GM18508 (cell line): ENCODE results near the gene CSNK2B.

ENCODE experiments used
- ATAC-seq: cut with Tn5 transposase; IDR thresholded peaks from one replicate; pipeline ENCODE4 v1.9.1; 2021; ENCODE audit warnings: moderate number of reproducible peaks; ENCODE audit not compliant: insufficient read depth, unreplicated experiment

CSNK2B gene

DNA sequence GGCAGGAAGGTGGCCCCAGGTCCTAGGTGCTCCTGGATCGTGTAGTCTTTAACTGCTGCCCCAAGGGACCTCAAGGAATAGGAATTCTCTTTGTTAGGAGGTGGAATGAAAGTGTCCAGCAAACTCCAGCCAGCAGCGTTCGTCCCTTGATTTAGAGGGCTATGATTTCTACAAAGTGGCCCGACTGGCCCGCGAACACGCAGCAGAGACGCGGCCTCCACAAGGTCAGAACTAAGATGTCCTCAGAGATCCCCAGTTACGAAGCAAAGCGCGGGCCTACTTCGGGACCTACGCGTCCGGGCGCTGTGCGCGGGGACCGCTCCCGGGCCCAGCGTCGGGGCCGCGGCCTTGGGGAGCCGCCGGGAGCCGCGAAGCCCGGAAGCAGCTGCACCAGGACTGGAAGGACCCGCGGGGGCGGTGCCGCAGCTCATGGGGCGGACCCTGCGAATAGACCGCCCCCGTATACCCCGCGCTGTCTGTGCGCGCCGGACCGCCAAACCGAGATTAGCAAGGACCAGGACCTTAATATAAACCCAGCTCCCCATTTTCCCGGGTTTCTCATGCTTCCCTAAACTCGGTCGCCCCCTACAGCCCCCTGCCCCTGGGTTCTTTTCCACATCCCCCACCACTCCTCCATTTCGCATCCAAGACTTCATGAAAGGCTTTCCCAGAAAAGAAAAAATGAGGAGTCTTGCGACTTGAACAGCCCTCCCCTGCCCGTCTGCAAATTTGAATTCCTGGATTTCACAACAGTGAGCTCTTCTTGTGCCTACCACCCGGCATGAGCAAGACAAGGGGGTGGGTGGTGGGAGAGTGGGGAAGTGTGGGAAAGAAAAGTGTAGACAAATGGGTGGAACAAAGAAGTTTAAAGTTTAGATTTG is 5.3 kb upstream of the CSNK2B start, which contains the start of gene C6orf47:
C6orf47 (minus strand) TSS at position 398 of the 881 bp plus-strand sequence. CDS start 831 bp downstream, outside the sequence.
- no peak for ATAC-seq

DNA sequence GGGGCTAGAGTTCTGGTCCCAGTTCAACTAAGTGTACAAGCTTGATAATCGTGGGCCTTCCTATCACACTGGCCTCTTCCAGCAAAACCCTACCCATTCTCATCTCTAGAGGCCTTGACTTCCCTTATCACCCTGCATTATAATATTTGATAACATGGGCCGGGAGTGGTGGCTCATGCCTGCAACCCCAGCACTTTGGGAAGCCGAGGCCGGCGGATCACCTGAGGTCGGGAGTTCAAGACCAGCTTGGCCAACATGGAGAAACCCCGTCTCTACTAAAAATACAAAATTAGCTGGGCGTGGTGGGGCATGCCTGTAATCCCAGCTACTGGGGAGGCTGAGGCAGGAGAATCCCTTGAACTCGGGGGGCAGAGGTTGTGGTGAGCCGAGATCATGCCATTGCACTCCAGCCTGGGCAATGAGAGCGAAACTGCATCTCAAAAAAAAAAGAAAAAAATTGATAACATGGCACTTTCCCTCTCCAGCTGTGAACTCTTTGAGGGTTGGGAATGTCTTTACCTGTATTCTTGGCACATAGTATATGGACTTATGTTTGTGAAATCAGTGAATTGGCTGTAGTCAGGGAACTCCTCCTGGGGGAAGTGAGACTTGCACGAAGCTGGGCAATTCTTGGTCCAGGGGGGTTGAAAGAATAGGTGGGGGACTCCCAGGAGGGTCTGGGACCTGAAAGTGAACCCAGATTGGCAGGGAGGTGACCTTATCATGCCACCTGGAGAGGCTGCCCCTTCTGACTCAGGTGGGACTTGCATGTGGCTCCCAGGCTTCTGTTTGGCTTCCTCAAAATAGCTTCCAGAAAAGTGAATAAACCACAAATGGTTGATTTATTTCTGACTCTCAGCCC is 4.4 kb upstream of the CSNK2B start:
- ATAC-seq = no peak

DNA sequence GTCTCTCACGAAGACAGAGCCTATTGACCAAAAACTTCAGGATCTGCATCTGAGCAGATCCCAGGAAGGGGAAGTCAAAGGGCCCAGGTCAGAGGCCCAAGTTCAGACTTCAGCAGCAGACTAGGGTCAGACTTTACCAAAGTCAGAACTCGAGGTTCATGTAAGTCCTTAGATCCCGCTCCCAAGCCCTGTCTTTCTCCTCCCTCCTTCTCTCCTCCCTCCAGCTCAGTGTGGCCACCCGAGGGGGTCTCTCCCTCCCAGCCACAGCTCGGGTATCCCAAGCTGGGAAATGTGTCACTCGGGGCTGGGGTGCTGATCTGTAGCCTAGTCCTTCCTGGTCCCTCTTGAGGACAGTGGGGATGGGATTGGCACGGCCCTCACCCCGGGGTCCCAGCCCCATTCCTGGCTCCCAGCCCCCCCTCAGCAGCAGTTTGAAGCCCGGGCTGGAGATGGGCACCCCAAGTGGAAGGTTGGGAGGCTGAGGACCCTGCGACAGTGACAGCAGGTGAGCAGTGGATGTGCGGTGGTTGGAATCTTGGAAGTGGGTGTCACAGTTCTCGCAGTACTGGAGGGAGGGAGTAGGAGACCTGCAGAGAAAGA is 3.7 kb upstream of the CSNK2B start:
- no peak for ATAC-seq

DNA sequence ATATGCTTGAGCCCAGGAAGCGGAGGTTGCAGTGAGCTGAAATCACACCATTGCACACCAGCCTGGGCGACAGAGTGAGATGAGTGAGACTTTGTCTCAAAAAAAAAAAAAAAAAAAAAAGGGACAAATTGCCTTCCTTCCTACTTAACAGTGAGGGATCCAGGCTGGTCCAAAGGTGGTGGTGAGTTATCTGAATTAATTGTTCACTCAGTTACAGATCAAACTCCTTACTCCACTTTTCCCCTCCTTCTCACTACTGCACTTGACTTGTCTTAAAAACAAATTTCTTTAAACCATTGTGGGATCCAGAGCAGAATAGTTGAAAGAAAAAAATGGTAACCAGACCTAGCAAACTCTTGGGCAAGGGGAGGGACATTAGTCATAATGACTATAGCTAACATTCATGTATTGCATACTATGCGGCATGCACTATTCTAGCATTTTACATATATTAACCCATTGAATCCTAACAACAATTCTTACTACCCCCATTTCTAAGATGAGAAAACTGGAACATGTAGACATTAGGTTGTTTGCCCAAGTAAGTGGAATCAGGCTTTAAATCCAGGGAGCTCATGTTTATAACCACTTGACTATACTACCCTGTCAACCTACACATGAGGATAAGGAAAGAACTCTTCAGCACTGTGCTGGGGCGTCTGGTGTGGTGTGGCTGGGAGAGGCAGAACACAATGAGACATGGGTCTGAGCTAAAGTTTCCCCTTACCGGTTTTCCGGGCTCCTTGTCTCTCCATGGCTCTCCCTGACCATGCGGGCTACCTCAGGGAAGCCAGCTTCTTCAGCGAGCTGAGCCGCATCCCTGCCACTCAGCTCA is 2.5 kb upstream of the CSNK2B start:
- ATAC-seq = no peak

DNA sequence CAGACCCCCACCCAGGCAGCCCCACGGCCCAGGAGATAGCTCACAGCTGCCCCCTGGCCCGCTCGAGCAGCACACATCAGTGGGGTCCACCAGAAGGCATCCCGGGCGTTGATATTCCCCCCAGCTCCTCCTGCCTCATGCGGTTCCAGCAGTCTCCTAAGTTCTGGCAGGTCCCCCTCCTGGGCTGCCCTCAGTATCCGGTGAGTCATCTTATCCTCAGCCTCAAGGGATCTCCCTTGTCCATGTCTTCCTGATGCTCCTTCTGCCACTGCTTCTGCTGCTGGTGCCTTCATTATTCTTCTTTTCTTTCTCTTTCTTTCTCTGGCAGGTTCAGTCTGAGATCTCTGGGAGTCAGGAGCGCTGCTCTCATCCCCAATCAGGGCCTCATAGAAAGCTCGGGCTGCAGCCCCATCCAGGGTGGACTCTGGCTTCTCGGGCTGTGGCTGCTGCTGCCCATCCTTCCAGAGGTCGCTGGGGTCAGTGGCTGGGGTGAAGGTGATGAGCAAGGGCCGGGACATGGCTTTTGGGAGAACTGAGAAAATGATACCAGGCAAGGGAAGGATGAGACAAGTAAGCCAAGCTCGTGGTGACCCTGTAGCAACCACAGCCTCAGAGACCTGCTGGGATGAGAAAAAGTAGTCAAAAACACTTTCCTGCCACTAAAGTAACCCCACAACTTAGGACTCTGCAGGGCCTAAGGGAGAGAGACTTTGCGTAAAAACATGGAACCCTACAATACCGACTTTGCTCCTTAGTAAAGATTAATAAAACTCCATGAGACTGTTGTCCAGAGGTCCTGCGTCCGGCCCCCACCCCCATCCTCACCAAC is 1.7 kb upstream of the CSNK2B start:
- no peak for ATAC-seq

DNA sequence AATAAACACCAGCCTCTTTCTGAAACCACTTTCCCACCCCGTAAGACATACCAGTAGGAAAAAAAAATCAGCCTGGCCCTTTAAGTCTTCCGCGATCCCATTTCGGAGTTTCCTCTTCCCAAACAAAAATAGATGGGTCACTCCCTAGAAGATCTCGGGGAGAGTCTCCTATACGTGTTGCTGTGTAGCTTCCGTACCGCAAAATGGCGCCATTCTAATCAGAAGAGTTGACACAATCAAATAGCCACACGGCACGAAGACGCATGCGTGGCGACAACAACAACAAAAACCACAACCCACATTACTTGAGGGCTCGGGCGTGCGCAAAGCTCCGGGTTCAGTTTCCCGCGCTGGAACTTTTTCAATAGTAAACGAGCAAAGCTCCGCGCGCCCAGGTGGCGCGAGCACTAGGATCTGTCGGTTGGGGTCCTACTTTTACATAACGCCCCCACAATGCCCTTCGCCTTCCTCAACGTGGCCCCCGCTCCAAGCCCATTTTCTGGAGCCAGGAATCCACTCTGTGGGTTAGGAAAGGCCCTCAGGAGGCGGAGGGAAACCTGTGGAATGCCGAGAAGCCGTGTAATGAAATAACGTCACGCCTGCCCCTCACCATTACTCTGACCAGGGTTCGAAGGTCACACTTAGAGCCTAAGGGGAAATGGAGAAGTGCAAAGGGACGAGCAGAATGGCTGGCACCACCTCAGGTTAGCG is 935 bp upstream of the CSNK2B start, which contains the start of gene GPANK1:
GPANK1 (minus strand) TSS at position 208 of the 711 bp plus-strand sequence. CDS start 519 bp downstream, outside the sequence.
- no peak for ATAC-seq

DNA sequence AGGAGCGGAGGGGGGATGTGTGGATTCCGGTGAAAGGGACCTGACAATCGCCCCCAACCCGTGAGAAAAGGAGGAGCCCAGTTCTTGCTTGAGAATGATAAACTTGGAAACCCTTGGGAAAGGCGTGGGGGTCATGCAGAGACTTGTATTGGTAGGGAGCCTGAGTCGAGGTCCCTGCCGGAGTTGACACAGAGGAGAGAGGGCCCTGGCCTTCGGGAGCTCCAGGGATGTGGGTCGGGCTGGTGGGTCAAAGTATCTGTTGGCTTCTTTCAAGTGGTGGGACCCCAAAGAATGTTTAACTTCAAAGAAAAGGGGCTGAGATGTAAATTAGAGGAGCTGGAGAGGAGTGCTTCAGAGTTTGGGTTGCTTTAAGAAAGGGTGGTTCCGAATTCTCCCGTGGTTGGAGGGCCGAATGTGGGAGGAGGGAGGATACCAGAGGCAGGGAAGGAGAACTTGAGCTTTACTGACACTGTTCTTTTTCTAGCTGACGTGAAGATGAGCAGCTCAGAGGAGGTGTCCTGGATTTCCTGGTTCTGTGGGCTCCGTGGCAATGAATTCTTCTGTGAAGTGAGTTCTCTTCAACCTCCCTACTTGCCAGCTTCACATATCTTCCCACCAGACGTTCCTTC is 571 bp downstream of the CSNK2B start:
- no peak for ATAC-seq

DNA sequence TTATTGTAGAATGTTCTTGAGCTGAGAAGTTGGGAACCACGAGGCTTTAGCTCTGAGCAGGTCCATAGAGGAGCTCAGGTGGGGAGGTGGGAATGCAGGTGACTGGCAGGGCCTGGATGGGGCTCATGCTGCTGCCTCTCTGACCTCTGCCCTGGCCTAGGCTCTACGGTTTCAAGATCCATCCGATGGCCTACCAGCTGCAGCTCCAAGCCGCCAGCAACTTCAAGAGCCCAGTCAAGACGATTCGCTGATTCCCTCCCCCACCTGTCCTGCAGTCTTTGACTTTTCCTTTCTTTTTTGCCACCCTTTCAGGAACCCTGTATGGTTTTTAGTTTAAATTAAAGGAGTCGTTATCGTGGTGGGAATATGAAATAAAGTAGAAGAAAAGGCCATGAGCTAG is 3.8 kb downstream of the CSNK2B start, which contains the start of gene LY6G5B:
LY6G5B (plus strand) TSS at position 301 of the 400 bp plus-strand sequence. CDS start 975 bp downstream, outside the sequence.
- ATAC-seq = no peak

DNA sequence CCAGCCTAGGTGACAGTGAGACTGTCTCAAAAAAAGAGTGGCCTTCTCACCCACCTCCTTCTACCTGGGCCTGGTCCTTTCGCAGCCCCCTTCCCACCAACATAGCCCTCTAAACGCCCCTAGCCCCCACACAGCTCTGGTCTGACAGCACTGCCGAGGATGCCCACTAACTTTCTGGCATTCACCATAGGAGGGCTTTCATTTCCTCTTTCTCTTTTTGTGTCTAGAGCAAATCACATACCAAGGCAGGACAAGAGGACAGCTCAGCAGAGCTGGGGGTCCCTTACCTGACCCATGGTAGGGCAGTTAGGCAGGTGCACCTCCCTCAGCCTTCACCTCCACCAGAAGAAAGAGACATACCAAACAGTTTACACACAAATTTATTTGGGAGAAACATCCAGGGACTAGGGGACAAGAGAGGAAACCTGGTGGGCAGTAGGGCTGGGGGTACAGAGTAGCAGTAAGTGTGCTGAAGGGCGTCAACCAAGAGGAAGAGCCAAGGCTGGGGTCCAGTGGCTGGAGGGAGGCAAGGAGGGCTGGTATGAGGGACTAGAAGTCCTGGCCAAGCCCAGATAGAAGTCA is 10.5 kb downstream of the CSNK2B start:
- no peak for ATAC-seq

DNA sequence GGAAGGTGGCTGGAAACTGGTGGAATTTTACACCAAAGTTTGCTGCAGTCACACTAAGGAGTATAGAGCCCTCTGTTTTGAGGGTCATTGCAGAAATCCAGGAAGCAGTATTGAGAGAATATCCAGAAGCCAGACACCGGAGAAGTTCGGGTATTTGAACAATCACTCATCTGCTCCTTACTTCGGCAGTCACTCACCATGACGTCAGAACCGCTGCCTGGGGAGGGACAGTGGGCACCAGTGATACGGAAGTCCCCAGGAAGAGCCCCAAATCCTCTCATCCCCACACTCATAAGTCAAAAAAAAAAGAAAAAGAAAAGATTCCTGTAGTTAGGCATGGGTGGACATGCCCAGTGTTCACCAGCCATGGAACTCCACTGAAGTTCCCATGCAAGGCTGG is 11.0 kb downstream of the CSNK2B start:
- no peak for ATAC-seq

DNA sequence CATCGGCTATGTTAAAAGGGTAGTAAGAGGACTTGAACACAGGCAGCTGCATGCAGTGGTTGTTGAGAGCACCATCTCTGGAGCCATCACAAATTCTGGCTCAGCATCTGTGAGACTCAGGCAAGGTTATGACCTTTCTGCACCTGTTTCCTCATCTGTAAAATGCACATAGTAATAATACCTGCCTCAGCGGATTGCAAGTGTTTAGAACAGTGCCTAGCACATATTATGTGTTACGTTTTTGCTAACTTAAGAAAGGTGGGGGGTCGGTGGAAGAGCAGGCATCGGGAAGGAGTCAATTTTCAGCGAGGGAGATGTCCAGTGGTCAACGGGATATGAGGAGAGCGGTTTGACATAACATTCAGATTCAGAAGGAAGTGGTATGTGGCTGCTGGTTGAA is 12.1 kb downstream of the CSNK2B start:
- no peak for ATAC-seq

DNA sequence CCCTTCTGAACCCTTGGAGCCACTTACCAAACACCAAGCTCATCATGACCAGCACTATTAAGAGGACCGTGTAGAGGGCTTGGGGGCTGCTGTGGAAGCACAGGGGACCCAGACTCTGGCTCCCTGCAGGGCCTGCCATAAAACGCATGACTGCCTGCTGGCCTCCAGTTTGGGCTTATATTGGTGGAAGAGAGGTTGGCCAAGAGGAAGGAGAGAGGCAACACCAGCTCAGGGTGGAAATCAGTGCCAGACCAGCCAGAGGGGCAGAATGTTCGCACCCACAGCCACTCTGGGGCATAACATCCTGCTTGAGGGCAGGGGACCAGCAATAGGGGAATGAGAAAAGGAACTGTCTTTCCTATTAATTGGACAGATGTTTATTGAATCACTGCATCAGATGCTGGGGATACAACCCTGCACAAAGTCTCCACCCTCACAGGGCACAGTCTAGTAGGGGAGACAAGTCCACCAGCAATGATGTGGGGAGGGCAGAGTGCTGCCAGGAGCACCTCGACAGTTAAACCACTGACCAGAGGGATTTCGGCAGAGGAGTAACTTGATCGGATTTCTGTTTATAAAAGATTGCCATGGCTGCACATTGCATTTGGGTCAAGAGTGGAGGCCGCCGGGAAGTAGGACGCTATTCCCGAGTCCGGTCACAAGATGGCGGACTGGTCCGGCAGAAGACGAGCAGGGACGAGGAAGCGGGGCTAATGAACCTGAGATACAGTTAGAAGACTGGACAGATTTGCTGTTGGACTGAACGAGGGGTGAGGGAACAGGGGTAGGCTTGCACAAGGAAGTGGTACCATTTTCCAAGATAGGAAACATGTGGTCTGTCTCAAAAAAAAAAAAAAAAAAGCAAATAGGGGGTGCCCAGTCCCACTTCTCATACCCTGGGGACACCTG is 14.6 kb downstream of the CSNK2B start, which contains the start of gene LY6G5C:
LY6G5C (minus strand) TSS at position 842 of the 909 bp plus-strand sequence; CDS start at position 148, 694 bp downstream.
- ATAC-seq = no peak

DNA sequence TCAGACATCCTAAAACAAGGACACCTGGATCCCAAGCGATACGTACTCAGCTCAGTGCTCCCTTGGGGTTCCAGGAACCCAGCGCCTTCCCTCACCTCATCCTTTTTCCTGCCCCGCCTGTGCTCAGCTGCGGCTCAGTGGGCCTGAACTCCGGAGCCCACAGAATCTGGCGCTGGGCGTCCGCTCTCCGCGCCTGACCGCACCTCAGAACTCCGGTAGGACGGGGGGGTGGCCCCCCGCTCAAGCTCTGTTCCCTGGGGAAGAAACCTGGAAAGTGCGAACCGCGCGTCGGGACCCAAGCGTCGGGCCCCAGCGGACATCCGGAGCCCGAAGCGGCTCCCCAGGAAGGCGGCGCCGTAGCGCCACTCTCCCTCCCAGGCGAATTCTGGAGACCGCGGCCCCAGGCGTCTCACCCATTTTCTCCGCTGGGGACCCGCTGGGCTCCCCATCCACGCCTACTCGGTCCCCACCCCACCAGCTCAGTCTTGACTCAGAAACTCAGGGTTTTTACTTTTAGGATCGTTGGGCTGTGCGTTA is 15.3 kb downstream of the CSNK2B start:
- ATAC-seq = no peak

DNA sequence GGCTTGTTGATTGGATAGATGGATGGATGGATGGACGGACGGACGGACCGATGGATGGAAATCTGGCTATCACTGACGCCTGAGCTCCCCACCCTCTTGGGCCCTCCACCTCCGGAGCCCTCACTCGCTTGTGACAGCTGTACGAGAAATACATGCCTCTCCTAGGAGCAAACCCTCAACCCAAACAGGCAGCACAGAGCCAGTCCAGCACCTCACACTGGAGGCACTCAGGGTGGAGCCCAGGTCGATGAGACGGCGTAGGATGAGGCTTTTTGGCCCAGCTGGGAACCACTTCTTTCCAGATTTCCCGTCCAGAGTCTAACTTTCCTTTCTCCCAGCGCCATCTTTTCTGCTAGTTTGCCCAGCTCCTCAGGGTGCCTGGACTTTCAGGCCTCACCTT is 17.7 kb downstream of the CSNK2B start:
- no peak for ATAC-seq

DNA sequence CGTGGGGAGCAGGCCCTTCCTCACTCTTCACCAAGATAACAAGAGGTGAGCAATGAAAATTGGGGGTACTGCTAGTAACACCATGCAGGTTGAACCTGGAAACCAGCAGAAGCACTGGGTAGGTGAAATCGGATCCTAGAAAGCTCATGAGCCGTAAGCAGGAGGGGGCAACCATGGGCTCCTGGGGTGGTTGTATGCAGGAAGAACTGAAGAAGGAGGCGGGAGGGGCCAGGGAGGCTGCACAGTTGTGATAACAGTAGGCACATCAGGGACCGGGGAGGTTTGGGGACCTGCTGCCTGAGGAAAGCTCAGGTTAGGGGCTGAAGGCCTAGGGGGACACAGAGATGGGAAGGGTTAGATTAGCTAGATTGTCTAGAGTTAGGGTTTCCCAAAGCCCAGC is 20.6 kb downstream of the CSNK2B start:
- no peak for ATAC-seq

DNA sequence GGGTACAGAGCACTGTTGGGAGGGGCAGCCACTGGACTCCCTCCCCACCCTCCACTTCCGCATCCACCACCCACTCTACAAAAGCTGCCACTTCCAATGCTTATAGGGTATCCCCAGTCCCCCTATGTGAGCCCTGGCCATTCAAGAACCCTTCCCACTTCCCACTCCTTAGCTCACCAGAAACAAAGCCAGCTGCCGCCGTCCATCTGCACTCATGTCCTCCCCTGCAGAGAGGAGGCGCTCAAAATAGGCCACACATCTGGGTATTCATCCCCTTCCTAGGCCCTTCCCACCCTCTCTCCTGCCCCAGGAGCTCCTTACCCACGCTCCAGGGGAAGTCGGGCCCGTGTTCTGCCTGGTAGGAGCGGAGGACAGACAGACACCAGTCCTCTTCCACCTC is 21.4 kb downstream of the CSNK2B start:
- no peak for ATAC-seq
